ENCODE data around the gene ZC3H4. TPM values are rescaled to one million over a fixed set of nuclear protein-coding genes. Genes with fewer than 3 reads are reported as not detected.

Gene ZC3H4
- total and polyA plus RNA-seq, 9 of the 15 experiments (the other 6 are each of a cell fraction or from before 2014, with no cell fraction given): 2.2 to 75.6 (median 18.3) TPM

DNA sequence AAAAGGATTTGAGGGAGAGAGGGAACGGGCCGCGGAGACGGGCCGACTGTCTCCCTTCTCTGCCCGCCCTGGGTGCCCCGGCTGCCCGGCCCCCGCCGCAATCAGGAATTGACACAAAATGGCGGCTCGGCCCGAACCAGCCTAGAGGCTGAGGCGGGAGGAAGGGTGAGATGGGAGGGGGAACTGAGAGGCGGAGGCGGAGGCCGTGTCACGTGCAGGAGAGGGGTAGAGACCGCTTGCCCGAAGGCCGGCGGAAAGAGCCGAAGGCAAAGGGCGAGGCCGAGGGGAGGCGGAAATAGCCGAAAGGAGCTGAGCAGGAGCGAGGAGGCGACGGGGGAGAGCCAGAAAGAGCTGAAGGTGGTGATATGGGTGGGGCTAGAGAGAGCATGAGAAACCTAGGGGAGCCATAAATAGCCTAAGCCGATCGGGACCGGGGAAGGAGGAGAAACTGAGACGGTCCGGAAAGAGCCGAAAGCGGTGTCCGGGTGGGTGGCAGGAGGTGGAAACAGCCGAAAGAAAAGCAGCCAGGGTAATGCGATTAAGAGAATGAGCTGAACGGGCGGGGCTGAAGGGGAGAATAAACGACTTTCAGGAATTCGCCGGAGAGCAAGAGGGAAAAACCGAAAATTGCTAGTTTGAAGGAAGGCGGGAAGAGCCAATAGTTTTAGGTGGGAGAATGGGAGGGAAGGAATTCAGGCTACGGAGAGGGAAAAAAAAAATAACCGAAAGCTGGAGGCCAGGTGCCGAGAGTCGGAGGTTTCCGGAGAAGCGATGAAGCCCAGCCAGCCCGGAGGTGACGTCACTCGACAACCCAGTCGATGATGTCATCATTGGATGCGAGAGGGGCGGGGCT, at the start of gene ZC3H4 (continued):
- no peak for TF ChIP-seq TCF3 (CRISPR knock-in tag; IDR thresholded peaks at IDR 0.05)
- peak; percentile 98 for TF ChIP-seq NFRKB (IDR thresholded peaks at IDR 0.05; ENCODE audit: low read depth)
- TF ChIP-seq, protein P1, sequence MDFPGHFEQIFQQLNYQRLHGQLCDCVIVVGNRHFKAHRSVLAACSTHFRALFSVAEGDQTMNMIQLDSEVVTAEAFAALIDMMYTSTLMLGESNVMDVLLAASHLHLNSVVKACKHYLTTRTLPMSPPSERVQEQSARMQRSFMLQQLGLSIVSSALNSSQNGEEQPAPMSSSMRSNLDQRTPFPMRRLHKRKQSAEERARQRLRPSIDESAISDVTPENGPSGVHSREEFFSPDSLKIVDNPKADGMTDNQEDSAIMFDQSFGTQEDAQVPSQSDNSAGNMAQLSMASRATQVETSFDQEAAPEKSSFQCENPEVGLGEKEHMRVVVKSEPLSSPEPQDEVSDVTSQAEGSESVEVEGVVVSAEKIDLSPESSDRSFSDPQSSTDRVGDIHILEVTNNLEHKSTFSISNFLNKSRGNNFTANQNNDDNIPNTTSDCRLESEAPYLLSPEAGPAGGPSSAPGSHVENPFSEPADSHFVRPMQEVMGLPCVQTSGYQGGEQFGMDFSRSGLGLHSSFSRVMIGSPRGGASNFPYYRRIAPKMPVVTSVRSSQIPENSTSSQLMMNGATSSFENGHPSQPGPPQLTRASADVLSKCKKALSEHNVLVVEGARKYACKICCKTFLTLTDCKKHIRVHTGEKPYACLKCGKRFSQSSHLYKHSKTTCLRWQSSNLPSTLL (IDR thresholded peaks at IDR 0.05): no peak
- peak; percentile 73; the same call in 1 of the 2 replicates for TF ChIP-seq L3MBTL2 (IDR thresholded peaks at IDR 0.05)
- peak; percentile 89 for TF ChIP-seq GABPA (tag; conservative IDR thresholded peaks at IDR 0.05; ENCODE audit: low read depth)
- TF ChIP-seq, protein P2, sequence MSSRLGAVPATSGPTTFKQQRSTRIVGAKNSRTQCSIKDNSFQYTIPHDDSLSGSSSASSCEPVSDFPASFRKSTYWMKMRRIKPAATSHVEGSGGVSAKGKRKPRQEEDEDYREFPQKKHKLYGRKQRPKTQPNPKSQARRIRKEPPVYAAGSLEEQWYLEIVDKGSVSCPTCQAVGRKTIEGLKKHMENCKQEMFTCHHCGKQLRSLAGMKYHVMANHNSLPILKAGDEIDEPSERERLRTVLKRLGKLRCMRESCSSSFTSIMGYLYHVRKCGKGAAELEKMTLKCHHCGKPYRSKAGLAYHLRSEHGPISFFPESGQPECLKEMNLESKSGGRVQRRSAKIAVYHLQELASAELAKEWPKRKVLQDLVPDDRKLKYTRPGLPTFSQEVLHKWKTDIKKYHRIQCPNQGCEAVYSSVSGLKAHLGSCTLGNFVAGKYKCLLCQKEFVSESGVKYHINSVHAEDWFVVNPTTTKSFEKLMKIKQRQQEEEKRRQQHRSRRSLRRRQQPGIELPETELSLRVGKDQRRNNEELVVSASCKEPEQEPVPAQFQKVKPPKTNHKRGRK (tag; IDR thresholded peaks at IDR 0.05): peak; percentile 93
- peak; percentile 97 for TF ChIP-seq NBN (IDR thresholded peaks at IDR 0.05; ENCODE audit: low read depth)
- no peak for TF ChIP-seq ZNF133 (CRISPR knock-in tag; IDR thresholded peaks at IDR 0.05)
- TF ChIP-seq MED1 (CRISPR knock-in tag; IDR thresholded peaks at IDR 0.05; ENCODE audit: borderline replicate concordance): no peak
- TF ChIP-seq FOXA1 (IDR thresholded peaks at IDR 0.05; ENCODE audit: borderline replicate concordance): no peak
- TF ChIP-seq FOXK2 (conservative IDR thresholded peaks at IDR 0.05 in 1 of 2, IDR thresholded peaks at IDR 0.05 in 1 of 2; ENCODE audit: low read depth in 2 of 2): peak; percentile 68 to 80; a peak in 3 of 4 replicates
- no peak for TF ChIP-seq NFIX (CRISPR knock-in tag; IDR thresholded peaks at IDR 0.05; ENCODE audit: low read depth)
- TF ChIP-seq HDAC2 (IDR thresholded peaks at IDR 0.05): no peak
- no peak for TF ChIP-seq SMC3 (conservative IDR thresholded peaks at IDR 0.05; ENCODE audit: insufficient read depth, low read depth, low read length)
- TF ChIP-seq SMARCA4 (IDR thresholded peaks at IDR 0.05): peak; percentile 75
- TF ChIP-seq RFX7 (CRISPR knock-in tag; IDR thresholded peaks at IDR 0.05): no peak
- TF ChIP-seq, protein P3, sequence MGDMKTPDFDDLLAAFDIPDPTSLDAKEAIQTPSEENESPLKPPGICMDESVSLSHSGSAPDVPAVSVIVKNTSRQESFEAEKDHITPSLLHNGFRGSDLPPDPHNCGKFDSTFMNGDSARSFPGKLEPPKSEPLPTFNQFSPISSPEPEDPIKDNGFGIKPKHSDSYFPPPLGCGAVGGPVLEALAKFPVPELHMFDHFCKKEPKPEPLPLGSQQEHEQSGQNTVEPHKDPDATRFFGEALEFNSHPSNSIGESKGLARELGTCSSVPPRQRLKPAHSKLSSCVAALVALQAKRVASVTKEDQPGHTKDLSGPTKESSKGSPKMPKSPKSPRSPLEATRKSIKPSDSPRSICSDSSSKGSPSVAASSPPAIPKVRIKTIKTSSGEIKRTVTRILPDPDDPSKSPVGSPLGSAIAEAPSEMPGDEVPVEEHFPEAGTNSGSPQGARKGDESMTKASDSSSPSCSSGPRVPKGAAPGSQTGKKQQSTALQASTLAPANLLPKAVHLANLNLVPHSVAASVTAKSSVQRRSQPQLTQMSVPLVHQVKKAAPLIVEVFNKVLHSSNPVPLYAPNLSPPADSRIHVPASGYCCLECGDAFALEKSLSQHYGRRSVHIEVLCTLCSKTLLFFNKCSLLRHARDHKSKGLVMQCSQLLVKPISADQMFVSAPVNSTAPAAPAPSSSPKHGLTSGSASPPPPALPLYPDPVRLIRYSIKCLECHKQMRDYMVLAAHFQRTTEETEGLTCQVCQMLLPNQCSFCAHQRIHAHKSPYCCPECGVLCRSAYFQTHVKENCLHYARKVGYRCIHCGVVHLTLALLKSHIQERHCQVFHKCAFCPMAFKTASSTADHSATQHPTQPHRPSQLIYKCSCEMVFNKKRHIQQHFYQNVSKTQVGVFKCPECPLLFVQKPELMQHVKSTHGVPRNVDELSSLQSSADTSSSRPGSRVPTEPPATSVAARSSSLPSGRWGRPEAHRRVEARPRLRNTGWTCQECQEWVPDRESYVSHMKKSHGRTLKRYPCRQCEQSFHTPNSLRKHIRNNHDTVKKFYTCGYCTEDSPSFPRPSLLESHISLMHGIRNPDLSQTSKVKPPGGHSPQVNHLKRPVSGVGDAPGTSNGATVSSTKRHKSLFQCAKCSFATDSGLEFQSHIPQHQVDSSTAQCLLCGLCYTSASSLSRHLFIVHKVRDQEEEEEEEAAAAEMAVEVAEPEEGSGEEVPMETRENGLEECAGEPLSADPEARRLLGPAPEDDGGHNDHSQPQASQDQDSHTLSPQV (IDR thresholded peaks at IDR 0.05): no peak; the same call in 1 of the 2 replicates
- TF ChIP-seq ZZZ3 (IDR thresholded peaks at IDR 0.05): no peak
- 0 out of 2 replicates have a peak, but pooled peaks have one; percentile 46 for TF ChIP-seq PPARD (CRISPR knock-in tag; IDR thresholded peaks at IDR 0.05)
- peak; percentile 85 for TF ChIP-seq POLR2B (IDR thresholded peaks at IDR 0.05; ENCODE audit: low read depth, partially characterized antibody)
- TF ChIP-seq ZNF143 (CRISPR knock-in tag; IDR thresholded peaks at IDR 0.05): no peak
- TF ChIP-seq ILF3 (IDR thresholded peaks at IDR 0.05; ENCODE audit: borderline replicate concordance): no peak
- TF ChIP-seq YBX1 (IDR thresholded peaks at IDR 0.05): no peak
